ENCODE measurements around the gene FBP2.
"Not testable (repeated sequence)": the region's sequence is repeated elsewhere in the genome, so short reads cannot be mapped to it uniquely, and the experiment has no call there.

Gene FBP2

GRCh38 chr9:94563548-94563947 lies 30.1 kb downstream of the FBP2 start:
- DNase-seq (ENCODE audit: low spot score), result no peak

DNA sequence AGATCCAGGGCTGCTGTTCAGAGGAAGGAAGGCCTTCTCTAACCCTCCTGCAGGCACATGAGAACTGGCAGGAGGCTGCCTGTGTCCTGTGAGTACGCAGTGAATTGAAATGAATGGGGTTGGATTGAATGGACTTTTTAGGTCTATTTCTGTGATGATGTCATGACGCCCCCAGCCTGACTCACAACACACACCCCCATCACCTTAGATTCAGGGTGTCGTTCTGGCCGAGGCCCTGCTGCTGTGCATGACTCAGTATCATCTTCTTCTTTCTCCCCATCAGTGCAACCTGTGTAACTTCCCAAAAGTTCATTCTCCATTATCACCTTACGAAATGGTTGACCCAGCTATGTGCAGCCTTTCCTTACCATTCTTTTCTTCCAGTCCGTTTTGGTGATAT lies 33.4 kb downstream of the FBP2 start:
- no peak for DNase-seq (ENCODE audit: low spot score)

DNA sequence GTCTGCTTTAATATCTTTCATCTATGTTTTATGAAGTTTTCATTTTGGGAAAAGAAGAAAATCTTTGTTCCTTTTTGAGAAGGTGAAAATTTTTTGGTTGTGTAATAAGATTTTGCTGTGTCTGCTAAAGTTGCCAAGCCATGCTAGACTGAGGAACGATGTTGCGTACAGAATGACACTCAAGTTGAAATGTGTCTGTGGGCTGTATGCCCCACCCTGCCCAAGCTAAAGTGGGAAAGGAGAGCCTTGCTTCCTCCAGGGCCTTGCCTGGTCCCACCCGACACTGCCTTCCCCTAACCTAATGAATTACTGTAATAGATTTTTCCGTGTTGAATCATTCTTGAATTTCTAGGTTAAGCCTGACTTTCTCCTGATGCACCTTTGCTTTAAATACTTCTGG lies 36.2 kb downstream of the FBP2 start:
- no peak for DNase-seq (ENCODE audit: low spot score)

DNA sequence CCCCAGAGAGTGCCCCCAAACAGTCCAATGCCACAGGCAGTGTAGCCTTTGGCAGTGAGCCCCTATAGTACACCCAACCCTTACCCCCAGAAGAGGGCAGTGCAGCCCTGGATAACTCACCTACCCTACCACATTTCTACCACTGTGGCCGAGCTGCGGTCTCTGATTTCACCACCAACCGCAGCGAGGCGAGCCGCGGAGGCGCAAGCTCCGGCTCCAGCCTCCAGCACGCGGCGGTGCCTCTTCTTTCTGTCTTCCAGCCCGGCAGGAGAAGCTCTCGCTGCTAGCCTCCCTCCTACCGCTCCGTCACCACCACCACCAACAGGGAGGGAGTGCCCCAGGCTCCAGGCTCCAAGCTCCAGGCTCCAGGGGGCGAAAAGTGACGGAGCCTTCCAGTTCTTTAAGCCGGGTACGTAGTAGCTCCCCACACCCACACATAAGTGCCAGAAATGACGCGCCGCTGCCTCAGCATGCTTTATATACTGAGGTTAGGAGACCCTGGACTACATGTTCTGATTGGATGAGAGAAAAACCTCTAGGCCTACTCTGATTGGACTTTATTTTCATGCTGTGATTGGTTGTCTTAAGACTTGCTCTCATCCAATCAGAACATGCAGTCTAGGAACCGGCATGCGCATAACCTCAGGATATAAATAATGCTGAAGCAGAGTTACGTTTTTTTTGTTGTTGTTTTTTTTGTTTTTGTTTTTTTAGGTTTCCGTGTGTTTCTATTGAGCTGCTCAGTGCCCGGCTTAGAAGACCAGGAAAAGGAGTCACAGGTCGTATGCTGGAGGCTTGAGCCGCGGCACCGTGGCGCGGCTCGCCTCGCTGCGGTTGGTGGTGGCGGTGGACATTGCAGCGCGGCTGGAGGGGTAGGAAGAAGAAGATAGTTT lies 38.9 kb downstream of the FBP2 start, which contains the start of gene PCAT7:
PCAT7 (plus strand) TSS at position 645 of the 893 bp plus-strand sequence.
- no peak for DNase-seq (ENCODE audit: low spot score)

DNA sequence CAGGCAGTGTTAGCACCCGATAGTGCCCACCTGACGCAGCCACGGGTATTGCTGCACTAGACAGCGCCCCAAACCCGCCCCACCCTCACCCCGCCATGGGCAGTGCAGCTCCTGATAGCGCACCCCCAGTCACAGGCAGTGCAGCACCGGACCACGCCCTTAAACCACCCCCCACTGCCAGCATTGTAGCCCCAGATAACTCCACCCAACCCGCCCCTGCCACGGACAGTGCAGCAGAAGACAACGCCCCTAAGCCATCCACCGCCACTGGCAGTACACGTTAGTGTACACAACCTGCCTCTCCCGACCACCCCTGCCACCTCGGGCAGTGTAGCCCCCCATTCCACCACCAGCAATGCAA lies 39.6 kb downstream of the FBP2 start:
- no peak for DNase-seq (ENCODE audit: low spot score)

- DNase-seq (ENCODE audit: low spot score), result no peak
Measured at GRCh38 chr9:94553029-94553938, 40.3 kb downstream of the FBP2 start.

GRCh38 chr9:94545940-94546339 lies 47.7 kb downstream of the FBP2 start:
- no peak for DNase-seq (ENCODE audit: low spot score)

DNA sequence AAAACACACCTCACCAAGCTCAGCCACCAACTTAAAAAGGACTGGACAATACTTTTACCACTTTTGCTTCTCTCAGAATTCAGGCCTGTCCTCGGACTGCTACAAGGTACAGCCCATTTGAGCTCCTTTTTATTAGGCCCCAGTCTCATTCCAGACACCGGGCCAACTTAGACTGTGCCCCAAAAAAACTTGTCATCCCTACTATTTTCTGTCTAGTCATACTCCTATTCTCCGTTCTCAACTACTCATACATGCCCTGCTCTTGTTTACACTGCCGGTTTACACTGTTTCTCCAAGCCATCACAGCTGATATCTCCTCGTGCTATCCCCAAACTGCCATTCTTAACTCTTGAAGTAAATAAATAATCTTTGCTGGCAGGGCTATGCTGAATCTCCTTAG lies 49.3 kb downstream of the FBP2 start:
- not testable (repeated sequence) for DNase-seq (ENCODE audit: low spot score)

DNA sequence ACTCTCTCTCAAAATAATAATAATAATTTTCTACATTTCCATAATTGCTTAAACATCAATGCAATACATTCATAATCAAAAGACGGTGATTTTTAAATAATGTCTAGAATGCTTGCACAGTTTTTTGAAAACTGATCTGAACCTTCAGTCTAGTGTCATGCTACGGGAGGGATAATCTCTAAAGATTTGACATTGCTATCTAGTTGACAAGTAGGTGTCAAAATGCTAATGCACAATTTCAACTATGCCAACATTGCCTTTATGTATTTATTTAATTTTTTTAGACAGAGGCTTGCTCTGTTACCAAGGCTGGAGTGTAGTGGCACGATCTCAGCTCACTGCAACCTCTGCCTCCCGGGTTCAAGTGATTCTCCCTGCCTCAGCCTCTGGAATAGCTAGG lies 54.7 kb downstream of the FBP2 start:
- no peak for DNase-seq (ENCODE audit: low spot score)

GRCh38 chr9:94534901-94535300 lies 58.7 kb downstream of the FBP2 start:
- no peak for DNase-seq (ENCODE audit: low spot score)

- no peak for DNase-seq (ENCODE audit: low spot score)
Measured at GRCh38 chr9:94533601-94534000, 60.0 kb downstream of the FBP2 start.

- DNase-seq (ENCODE audit: low spot score), result no peak
Measured at GRCh38 chr9:94533155-94533554, 60.5 kb downstream of the FBP2 start.

- DNase-seq (ENCODE audit: low spot score), result no peak
Measured at GRCh38 chr9:94528886-94529285, 64.7 kb downstream of the FBP2 start.

GRCh38 chr9:94526951-94527350 lies 66.7 kb downstream of the FBP2 start:
- no peak for DNase-seq (ENCODE audit: low spot score)

- DNase-seq (ENCODE audit: low spot score), result no peak
Measured at GRCh38 chr9:94526271-94526670, 67.4 kb downstream of the FBP2 start.

- no peak for DNase-seq (ENCODE audit: low spot score)
Measured at GRCh38 chr9:94525396-94526035, 68.1 kb downstream of the FBP2 start.

DNA sequence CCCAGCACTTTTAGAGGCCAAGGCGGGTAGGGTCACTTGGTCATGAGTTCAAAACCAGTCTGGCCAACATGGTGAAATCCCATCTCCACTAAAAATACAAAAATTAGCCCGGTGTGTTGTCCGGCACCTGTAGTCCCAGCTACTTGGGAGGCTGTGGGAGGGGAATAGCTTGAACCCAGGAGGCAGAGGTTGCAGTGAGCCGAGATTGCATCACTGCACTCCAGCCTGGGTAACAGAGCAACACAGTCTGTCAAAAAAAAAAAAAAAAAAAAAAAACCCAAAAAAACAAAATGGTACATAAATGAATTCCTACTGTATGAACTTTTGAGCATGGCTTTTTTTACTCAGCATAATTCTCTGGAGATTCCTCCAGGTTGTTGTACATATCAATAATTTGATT lies 76.4 kb downstream of the FBP2 start:
- DNase-seq (ENCODE audit: low spot score), result no peak

GRCh38 chr9:94514722-94515121 lies 78.9 kb downstream of the FBP2 start:
- no peak for DNase-seq (ENCODE audit: low spot score)

DNA sequence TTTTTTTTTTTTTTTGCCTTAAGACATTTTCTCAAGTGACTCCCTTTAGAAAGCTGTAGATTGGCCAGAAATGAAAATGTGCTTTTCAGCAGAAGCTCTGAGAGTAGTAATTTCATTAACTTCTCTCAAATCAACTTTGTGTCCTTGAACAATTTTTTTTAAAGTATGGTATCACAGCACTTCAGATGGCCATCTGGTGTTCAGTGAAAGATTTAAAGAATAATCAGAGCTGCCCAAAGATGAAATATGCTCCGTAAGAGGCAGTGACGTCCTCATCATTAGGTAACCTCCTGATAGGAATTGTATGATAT lies 81.7 kb downstream of the FBP2 start:
- no peak for DNase-seq (ENCODE audit: low spot score)

DNA sequence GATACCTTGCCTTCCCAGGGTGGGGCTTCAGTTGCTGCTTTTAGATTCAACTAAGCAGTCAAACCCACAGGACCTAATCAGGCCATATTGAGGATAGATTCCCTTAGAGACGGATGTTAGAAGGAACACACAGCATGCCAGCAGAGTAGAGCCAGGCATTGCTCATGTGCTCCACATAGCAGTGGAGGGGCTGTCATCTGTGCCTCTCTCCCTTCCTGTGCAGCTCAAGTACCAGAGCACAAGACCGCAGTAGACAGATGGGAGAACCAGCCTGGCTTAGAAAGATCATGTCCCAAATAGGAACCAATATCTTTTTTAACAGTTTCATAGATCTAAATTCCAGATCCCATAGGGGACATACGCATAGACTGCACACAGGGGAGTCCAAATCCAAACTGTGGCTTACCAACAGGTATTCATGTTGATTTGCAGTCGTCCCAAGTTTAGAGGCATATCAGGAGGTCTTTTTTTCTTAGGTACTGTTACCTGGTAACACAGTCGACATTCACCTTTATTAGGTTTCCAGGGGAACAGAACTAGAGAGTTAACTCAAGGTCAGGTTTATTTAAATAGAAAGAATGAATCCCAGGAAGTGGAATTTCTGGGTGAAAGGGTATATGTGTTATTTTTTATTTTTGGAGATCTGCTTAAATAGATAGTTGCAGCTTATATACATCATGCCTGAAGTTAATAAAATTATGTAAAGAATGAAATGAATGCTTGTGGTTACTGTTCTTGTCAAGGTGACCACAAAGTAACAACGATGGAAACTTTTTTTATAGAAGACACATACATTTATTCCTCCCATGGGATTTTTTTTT lies 82.3 kb downstream of the FBP2 start:
- no peak for DNase-seq (ENCODE audit: low spot score)

Data from CD4-positive, alpha-beta T cell treated with Interleukin-6 at 100 ng/mL for 8 hours (primary cell).